Mononuclear cell (primary cell): ENCODE results near the gene PCDHA8. TPM values are rescaled to one million over a fixed set of nuclear protein-coding genes. Genes with fewer than 3 reads are reported as not detected.
"Not testable (repeated sequence)": the region's sequence is repeated elsewhere in the genome, so short reads cannot be mapped to it uniquely, and the experiment has no call there.

Experiments
- H3K27me3 ChIP-seq: 2 replicates; pipeline ENCODE4 v1.6.0; 2011; ENCODE audit warnings: low read length, control low read depth; ENCODE audit not compliant: insufficient read depth
- H3K4me1 ChIP-seq: 2 replicates; pipeline ENCODE4 v1.5.1; 2011; ENCODE audit warnings: mild to moderate bottlenecking, low read length, control low read depth; ENCODE audit not compliant: insufficient read depth
- H3K4me3 ChIP-seq: 2 replicates; pipeline ENCODE4 v1.5.1; 2011; ENCODE audit warnings: mild to moderate bottlenecking, low read length, moderate library complexity
- H3K9me3 ChIP-seq: 2 replicates; pipeline ENCODE4 v1.5.1; 2011; ENCODE audit warnings: low read depth, mild to moderate bottlenecking, control low read depth, low read length
- total RNA-seq: library from RNA; depleted of rRNA; stranded (reverse); fragments of >200 nt; gene quantifications from one replicate; pipeline ENCODE4 v1.2.3, GENCODE V29; 2012

PCDHA8 gene, protein sequence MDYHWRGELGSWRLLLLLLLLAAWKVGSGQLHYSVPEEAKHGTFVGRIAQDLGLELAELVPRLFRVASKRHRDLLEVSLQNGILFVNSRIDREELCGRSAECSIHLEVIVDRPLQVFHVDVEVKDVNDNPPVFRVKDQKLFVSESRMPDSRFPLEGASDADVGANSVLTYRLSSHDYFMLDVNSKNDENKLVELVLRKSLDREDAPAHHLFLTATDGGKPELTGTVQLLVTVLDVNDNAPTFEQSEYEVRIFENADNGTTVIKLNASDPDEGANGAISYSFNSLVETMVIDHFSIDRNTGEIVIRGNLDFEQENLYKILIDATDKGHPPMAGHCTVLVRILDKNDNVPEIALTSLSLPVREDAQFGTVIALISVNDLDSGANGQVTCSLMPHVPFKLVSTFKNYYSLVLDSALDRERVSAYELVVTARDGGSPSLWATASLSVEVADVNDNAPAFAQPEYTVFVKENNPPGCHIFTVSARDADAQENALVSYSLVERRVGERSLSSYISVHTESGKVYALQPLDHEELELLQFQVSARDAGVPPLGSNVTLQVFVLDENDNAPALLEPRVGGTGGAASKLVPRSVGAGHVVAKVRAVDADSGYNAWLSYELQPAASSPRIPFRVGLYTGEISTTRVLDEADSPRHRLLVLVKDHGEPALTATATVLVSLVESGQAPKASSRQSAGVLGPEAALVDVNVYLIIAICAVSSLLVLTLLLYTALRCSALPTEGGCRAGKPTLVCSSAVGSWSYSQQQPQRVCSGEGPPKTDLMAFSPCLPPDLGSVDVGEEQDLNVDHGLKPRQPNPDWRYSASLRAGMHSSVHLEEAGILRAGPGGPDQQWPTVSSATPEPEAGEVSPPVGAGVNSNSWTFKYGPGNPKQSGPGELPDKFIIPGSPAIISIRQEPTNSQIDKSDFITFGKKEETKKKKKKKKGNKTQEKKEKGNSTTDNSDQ
- total RNA-seq, result not detected

DNA sequence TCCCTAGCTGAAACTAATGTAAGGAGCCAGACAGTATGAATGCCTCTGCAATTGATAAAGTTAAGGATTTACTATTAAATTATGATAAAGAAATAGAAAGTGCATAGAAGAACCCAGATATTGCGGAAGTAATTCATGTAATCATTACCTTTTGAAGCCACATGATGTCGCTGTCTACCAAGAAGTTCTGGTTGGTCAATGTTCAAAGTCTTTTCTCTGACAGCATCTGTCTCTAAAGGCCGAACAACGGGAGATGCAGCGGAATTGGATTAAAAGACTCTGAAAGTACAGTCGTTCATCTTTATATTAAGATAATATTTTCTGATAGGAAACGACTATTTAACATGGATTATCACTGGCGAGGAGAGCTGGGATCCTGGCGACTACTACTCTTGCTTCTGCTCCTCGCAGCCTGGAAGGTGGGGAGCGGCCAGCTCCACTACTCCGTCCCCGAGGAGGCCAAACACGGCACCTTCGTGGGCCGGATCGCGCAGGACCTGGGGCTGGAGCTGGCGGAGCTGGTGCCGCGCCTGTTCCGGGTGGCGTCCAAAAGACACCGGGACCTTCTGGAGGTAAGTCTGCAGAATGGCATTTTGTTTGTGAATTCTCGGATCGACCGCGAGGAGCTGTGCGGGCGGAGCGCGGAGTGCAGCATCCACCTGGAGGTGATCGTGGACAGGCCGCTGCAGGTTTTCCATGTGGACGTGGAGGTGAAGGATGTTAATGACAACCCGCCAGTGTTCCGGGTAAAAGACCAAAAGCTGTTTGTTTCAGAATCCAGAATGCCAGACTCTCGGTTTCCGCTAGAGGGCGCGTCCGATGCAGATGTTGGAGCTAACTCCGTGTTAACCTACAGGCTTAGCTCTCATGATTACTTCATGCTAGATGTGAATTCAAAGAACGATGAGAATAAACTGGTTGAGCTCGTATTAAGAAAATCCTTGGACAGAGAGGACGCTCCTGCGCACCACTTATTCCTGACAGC, at the start of gene PCDHA8:
PCDHA8 (plus strand) TSS at position 210 of the 985 bp plus-strand sequence; CDS start at position 345, 135 bp downstream.
- peaks cover 5% of the 10 kb centered on the region for H3K9me3 ChIP-seq
- no peaks in the 10 kb centered on the region for H3K4me1 ChIP-seq
- no peak within 1 kb of the TSS for H3K4me3 ChIP-seq
- peaks cover 14% of the 10 kb centered on the region for H3K27me3 ChIP-seq

DNA sequence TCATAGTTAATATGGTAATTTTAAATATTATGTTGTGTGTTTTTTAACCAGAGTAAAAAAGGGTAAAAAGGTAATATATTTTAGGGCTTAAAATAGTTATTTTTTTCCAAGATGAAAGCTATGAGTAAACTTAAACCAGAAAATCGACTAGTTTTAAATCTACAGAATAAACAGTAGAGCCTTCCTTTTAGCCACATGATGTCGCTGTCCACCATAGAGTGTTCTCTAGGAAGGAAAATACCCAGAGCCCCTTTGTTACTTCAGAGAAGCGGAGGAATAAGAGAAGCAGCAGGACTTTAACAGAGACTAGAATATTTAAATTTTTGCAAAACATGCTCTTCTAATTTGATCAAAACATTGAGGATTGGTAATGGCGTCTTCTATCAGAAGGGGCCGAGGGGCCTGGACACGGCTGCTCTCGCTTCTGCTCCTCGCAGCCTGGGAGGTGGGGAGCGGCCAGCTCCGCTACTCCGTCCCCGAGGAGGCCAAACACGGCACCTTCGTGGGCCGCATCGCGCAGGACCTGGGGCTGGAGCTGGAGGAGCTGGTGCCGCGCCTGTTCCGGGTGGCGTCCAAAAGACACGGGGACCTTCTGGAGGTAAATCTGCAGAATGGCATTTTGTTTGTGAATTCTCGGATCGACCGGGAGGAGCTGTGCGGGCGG, 46.3 kb upstream of the PCDHA8 start, which contains the start of gene PCDHA2:
PCDHA2 (plus strand) TSS at position 258 of the 664 bp plus-strand sequence.
- Histone ChIP-seq H3K4me3 (no peak within 1 kb of the TSS), H3K4me1 (no peaks in the 10 kb centered on the region), H3K27me3 (peaks cover 33% of the 10 kb centered on the region), H3K9me3 (peaks cover 40% of the 10 kb centered on the region)

DNA sequence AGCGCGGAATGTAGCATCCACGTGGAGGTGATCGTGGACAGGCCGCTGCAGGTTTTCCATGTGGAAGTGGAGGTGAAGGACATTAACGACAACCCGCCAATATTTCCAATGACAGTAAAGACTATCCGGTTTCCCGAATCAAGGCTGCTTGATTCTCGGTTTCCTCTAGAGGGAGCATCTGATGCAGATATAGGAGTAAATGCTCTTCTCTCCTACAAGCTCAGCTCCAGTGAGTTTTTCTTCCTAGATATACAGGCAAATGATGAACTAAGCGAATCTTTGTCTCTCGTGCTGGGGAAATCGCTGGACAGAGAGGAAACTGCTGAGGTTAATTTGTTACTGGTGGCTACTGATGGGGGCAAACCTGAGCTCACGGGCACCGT, 45.7 kb upstream of the PCDHA8 start:
- Histone ChIP-seq H3K27me3 (peaks cover 31% of the 10 kb centered on the region), H3K4me3 (no peak overlapping the region), H3K9me3 (peaks cover 38% of the 10 kb centered on the region)

DNA sequence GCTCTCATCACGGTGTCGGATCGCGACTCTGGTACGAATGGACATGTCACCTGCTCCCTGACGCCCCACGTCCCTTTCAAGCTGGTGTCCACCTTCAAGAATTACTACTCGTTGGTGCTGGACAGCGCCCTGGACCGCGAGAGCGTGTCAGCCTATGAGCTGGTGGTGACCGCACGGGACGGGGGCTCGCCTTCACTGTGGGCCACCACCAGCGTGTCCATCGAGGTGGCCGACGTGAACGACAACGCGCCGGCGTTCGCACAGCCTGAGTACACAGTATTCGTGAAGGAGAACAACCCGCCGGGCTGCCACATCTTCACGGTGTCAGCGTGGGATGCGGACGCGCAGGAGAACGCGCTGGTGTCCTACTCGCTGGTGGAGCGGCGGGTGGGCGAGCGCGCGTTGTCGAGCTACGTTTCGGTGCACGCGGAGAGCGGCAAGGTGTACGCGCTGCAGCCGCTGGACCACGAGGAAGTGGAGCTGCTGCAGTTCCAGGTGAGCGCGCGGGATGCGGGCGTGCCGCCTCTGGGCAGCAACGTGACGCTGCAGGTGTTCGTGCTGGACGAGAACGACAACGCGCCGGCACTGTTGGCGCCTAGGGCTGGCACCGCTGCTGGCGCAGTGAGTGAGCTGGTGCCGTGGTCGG, 44.8 kb upstream of the PCDHA8 start:
- peaks cover 41% of the 10 kb centered on the region for H3K9me3 ChIP-seq
- not testable (repeated sequence) for H3K4me1 ChIP-seq
- H3K27me3 ChIP-seq, result peaks cover 41% of the 10 kb centered on the region

More for the DNA sequence above, 45.7 kb upstream of the PCDHA8 start:
- no peaks in the 10 kb centered on the region for H3K4me1 ChIP-seq

DNA sequence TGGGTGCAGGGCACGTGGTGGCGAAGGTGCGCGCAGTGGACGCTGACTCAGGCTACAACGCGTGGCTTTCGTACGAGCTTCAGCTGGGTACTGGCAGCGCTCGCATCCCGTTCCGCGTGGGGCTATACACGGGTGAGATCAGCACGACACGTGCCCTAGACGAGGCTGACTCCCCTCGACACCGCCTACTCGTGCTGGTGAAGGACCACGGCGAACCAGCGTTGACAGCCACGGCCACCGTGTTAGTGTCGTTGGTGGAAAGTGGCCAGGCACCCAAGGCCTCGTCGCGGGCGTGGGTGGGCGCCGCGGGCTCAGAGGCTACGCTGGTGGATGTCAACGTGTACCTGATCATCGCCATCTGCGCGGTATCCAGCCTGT, 44.3 kb upstream of the PCDHA8 start:
- Histone ChIP-seq H3K4me1 (no peaks in the 10 kb centered on the region), H3K4me3 (no peak overlapping the region), H3K9me3 (peaks cover 41% of the 10 kb centered on the region), H3K27me3 (peaks cover 44% of the 10 kb centered on the region)

More for the DNA sequence above, 44.8 kb upstream of the PCDHA8 start:
- not testable (repeated sequence) for H3K4me3 ChIP-seq

DNA sequence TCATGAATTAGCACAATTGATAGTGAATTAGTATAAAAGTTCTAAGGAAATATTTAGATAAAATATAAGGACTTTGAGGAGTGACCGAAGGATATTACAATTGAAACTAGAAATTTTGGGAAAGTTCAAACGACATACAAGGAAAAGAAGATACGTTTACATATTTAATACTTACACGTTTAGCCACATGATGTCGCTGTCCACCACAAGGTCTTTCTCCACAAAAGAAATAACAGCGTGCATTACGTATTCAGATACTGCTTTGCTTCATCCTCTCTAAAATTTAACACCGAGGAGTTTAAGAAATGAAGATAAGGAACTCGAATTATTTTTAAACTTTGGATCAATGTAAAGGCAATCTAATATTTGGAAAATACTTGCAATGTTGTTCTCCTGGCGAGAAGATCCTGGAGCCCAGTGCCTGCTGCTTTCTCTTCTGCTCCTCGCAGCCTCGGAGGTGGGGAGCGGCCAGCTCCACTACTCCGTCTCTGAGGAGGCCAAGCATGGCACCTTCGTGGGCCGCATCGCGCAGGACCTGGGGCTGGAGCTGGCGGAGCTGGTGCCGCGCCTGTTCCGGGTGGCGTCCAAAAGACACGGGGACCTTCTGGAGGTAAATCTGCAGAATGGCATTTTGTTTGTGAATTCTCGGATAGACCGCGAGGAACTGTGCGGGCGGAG, 40.0 kb upstream of the PCDHA8 start, which contains the start of gene PCDHA3:
PCDHA3 (plus strand) TSS at position 242 of the 678 bp plus-strand sequence.
- Histone ChIP-seq H3K27me3 (peaks cover 24% of the 10 kb centered on the region), H3K9me3 (peaks cover 18% of the 10 kb centered on the region), H3K4me1 (no peaks in the 10 kb centered on the region), H3K4me3 (no peak within 1 kb of the TSS)

DNA sequence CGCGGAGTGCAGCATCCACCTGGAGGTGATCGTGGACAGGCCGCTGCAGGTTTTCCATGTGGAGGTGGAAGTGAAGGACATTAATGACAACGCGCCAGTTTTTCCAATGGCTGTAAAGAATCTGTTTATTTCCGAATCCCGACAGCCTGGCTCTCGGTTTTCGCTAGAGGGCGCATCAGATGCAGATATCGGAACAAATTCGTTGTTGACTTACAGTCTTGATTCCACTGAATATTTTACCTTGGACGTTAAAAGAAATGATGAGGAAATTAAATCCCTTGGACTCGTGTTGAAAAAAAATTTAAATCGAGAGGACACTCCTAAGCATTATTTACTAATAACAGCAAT, 39.5 kb upstream of the PCDHA8 start:
- peaks cover 23% of the 10 kb centered on the region for H3K9me3 ChIP-seq

DNA sequence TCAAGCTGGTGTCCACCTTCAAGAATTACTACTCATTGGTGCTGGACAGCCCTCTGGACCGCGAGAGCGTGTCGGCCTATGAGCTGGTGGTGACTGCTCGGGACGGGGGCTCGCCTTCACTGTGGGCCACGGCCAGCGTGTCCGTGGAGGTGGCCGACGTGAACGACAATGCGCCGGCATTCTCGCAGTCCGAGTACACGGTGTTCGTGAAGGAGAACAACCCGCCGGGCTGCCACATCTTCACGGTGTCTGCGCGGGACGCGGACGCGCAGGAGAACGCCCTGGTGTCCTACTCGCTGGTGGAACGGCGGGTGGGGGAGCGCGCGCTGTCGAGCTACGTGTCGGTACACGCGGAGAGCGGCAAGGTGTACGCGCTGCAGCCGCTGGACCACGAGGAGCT, 38.6 kb upstream of the PCDHA8 start:
- H3K9me3 ChIP-seq, result peaks cover 28% of the 10 kb centered on the region
- not testable (repeated sequence) for H3K4me3 ChIP-seq, H3K4me1 ChIP-seq
- H3K27me3 ChIP-seq, result peaks cover 29% of the 10 kb centered on the region

More for the DNA sequence above, 39.5 kb upstream of the PCDHA8 start:
- Histone ChIP-seq H3K27me3 (peaks cover 24% of the 10 kb centered on the region), H3K4me1 (no peaks in the 10 kb centered on the region), H3K4me3 (no peak overlapping the region)

DNA sequence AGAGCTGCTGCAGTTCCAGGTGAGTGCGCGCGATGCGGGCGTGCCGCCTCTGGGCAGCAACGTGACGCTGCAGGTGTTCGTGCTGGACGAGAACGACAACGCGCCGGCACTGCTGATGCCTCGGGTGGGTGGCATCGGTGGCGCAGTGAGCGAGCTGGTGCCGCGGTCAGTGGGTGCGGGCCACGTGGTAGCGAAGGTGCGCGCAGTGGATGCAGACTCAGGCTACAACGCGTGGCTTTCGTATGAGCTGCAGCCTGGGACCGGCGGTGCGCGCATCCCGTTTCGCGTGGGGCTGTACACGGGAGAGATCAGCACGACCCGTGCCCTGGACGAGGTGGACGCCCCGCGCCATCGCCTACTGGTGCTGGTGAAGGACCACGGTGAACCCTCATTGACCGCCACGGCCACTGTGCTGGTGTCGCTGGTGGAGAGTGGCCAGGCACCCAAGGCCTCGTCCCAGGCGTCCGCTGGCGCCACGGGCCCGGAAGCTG, 38.2 kb upstream of the PCDHA8 start:
- peaks cover 29% of the 10 kb centered on the region for H3K9me3 ChIP-seq
- H3K4me3 ChIP-seq, result no peak overlapping the region
- no peaks in the 10 kb centered on the region for H3K4me1 ChIP-seq
- H3K27me3 ChIP-seq, result peaks cover 32% of the 10 kb centered on the region

DNA sequence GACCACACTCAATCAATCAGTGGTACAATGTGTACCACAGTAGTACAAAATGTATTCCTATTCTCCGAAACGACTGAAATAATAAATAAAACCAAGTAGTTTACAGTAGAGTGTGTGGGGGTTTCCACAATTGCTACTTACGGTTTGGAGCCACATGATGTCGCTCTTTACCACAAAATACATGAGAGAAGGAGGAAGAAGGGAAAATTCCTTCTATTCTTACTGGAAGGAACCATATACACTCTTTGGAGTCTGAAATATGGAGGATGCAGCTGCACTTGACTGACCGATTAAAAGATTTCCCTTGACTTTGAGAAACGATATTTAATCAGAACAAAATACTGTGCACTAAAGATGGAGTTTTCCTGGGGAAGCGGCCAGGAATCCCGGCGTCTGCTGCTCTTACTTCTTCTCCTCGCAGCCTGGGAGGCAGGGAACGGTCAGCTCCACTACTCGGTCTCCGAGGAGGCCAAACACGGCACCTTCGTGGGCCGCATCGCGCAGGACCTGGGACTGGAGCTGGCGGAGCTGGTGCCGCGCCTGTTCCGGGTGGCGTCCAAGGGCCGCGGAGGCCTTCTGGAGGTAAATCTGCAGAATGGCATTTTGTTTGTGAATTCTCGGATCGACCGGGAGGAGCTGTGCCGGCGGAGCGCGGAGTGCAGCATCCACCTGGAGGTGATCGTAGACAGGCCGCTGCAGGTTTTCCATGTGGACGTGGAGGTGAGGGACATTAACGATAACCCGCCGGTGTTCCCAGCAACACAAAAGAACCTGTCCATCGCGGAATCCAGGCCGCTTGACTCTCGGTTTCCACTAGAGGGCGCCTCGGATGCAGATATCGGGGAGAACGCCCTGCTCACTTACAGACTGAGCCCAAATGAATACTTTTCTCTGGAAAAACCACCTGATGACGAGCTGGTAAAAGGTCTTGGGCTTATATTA, 33.9 kb upstream of the PCDHA8 start, which contains the start of gene PCDHA4:
PCDHA4 (plus strand) TSS at position 235 of the 942 bp plus-strand sequence.
- Histone ChIP-seq H3K4me1 (no peaks in the 10 kb centered on the region), H3K9me3 (peaks cover 22% of the 10 kb centered on the region), H3K4me3 (no peak within 1 kb of the TSS), H3K27me3 (peaks cover 15% of the 10 kb centered on the region)

DNA sequence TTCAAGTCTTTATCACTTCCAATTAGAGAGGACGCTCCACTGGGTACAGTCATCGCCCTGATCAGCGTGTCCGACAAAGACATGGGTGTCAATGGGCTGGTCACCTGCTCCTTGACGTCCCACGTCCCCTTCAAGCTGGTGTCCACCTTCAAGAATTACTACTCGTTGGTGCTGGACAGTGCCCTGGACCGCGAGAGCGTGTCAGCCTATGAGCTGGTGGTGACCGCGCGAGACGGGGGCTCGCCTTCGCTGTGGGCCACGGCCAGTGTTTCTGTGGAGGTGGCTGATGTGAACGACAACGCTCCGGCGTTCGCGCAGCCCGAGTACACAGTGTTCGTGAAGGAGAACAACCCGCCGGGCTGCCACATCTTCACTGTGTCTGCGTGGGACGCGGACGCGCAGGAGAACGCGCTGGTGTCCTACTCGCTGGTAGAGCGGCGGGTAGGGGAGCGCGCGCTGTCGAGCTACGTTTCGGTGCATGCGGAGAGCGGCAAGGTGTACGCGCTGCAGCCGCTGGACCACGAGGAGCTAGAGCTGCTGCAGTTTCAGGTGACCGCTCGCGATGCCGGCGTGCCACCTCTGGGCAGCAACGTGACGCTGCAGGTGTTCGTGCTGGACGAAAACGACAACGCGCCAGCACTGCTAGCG, 32.6 kb upstream of the PCDHA8 start:
- Histone ChIP-seq H3K9me3 (peaks cover 32% of the 10 kb centered on the region), H3K27me3 (peaks cover 18% of the 10 kb centered on the region)
- H3K4me1 ChIP-seq, H3K4me3 ChIP-seq: not testable (repeated sequence)

DNA sequence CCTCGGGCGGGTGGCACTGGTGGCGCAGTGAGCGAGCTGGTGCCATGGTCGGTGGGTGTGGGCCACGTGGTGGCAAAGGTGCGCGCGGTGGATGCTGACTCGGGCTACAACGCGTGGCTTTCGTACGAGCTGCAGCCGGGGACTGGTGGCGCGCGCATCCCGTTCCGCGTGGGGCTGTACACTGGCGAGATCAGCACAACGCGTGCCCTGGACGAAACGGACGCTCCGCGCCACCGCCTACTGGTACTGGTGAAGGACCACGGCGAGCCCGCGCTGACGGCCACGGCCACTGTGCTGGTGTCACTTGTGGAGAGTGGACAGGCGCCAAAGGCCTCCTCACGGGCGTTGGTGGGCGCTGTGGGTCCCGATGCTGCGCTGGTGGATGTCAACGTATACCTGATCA, 32.1 kb upstream of the PCDHA8 start:
- peaks cover 18% of the 10 kb centered on the region for H3K27me3 ChIP-seq
- H3K4me1 ChIP-seq, result no peaks in the 10 kb centered on the region
- H3K4me3 ChIP-seq, result no peak overlapping the region
- peaks cover 34% of the 10 kb centered on the region for H3K9me3 ChIP-seq
